Neural progenitor cell (in vitro differentiated cells): ENCODE measurements around the gene TTLL5. TPM values are rescaled to one million over a fixed set of nuclear protein-coding genes. Genes with fewer than 3 reads are reported as not detected.
A peak's percentile ranks its signal among the peaks of the same experiment; 100 is the strongest.
"Not testable (repeated sequence)": the region's sequence is repeated elsewhere in the genome, so short reads cannot be mapped to it uniquely, and the experiment has no call there.

Experiments
- DNase-seq: peaks from one replicate; pipeline ENCODE4 v3.0.0-alpha.2; 2016; ENCODE audit warnings: low spot score
- H2AFZ ChIP-seq: fragments of 200-600 bp; sonication (generic); replicated peaks from 2 replicates; pipeline ENCODE4 v1.6.1; 2016; ENCODE audit warnings: antibody characterized with exemption
- H3F3A ChIP-seq: fragments of 200-600 bp; sonication (generic); 2 replicates; pipeline ENCODE4 v1.6.1; 2016; ENCODE audit warnings: antibody characterized with exemption, low read depth
- H3K27ac ChIP-seq: fragments of 200-600 bp; sonication (generic); 2 replicates; pipeline ENCODE4 v1.5.1; 2016; ENCODE audit warnings: mild to moderate bottlenecking
- H3K27me3 ChIP-seq: fragments of 200-600 bp; sonication (generic); 2 replicates; pipeline ENCODE4 v1.6.1; 2016; ENCODE audit warnings: mild to moderate bottlenecking, moderate library complexity
- H3K36me3 ChIP-seq: fragments of 200-600 bp; sonication (generic); 2 replicates; pipeline ENCODE4 v1.5.1; 2016
- H3K4me1 ChIP-seq: fragments of 200-600 bp; sonication (generic); 2 replicates; pipeline ENCODE4 v1.6.1; 2016; ENCODE audit warnings: mixed run types
- H3K4me2 ChIP-seq: fragments of 200-600 bp; sonication (generic); 2 replicates; pipeline ENCODE4 v1.6.1; 2016
- H3K4me3 ChIP-seq: fragments of 200-600 bp; sonication (generic); 2 replicates; pipeline ENCODE4 v1.5.1; 2016
- H3K79me2 ChIP-seq: fragments of 200-600 bp; sonication (generic); 2 replicates; pipeline ENCODE4 v1.6.1; 2016; ENCODE audit warnings: low read depth
- H3K9ac ChIP-seq: fragments of 200-600 bp; sonication (generic); 2 replicates; pipeline ENCODE4 v1.6.1; 2016
- H3K9me3 ChIP-seq: fragments of 200-600 bp; sonication (generic); 2 replicates; pipeline ENCODE4 v1.5.1; 2016; ENCODE audit warnings: low read depth
- H4K20me1 ChIP-seq: fragments of 200-600 bp; sonication (generic); 2 replicates; pipeline ENCODE4 v1.6.1; 2016; ENCODE audit warnings: low read depth
- H3K27ac Mint-ChIP-seq: 3 replicates; pipeline ENCODE4 v1.8.0; 2021; ENCODE audit warnings: mixed read lengths
- H3K27me3 Mint-ChIP-seq: 2 replicates; pipeline ENCODE4 v1.8.0; 2022; ENCODE audit warnings: low read depth, mild to moderate bottlenecking, inconsistent platforms, moderate library complexity, mixed read lengths; ENCODE audit not compliant: insufficient read depth
- H3K36me3 Mint-ChIP-seq: 3 replicates; pipeline ENCODE4 v1.8.0; 2021; ENCODE audit warnings: mixed read lengths
- H3K4me1 Mint-ChIP-seq: 3 replicates; pipeline ENCODE4 v1.8.0; 2021; ENCODE audit warnings: mixed read lengths
- H3K4me3 Mint-ChIP-seq: 3 replicates; pipeline ENCODE4 v1.8.0; 2021; ENCODE audit warnings: mild to moderate bottlenecking, moderate library complexity, mixed read lengths
- H3K9me3 Mint-ChIP-seq: 3 replicates; pipeline ENCODE4 v1.8.0; 2020; ENCODE audit warnings: mixed read lengths
- EZH2 ChIP-seq: fragments of 200-600 bp; sonication (generic); IDR thresholded peaks from 2 replicates; pipeline ENCODE4 v1.6.1; 2017; ENCODE audit warnings: antibody characterized with exemption, mild to moderate bottlenecking, moderate library complexity
- EZH2phosphoT487 ChIP-seq: fragments of 200-600 bp; sonication (generic); IDR thresholded peaks from 2 replicates; pipeline ENCODE4 v1.6.1; 2017; ENCODE audit warnings: antibody characterized with exemption
- total RNA-seq: library from RNA; depleted of rRNA; stranded (reverse); fragments of >200 nt; gene quantifications from 2 replicates; pipeline ENCODE4 v1.2.3, GENCODE V29; 2015; ENCODE audit warnings: low replicate concordance
- TF ChIP-seq, protein P1 (sequence below): fragments of 200-600 bp; sonication (generic); IDR thresholded peaks from 2 replicates; pipeline ENCODE4 v1.5.1; 2017; ENCODE audit warnings: antibody characterized with exemption, mild to moderate bottlenecking

Gene TTLL5
- total RNA-seq, 1 donor from 2014 or later: 61.4 TPM

DNA sequence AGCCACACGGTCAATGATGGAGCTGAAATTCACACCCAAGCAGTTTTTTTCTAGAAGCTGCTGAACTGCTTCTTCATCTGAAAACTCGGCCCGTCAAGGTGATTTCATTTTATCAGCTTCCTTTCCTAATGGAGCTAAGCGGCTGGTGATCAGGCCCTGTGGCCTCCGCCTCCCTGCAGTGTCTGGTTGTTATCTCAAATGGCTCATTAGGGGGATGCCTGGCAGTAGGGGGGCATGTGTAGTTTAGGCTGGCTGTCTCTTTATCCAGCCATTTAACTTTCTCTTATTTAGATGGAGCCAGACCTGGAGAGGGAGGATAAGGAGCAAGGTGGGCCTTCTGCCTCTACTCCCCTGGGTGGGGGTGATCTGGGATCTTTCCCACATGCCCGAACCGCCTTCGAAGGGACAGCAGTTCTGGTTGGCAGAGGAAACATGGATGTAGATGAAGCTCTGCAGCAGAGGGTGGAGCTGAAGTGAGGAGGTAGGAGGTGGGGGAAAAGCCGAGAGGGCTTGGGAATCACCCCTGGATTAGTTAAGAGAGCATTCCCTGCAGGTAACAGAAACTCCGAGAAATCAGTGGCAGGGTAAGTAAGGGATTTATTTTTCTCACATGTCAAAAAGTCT, 256.4 kb downstream of the TTLL5 start:
- peak overlapping the region; percentile 40 for H3K4me2 ChIP-seq
- no peak for TF ChIP-seq EZH2phosphoT487
- TF ChIP-seq, protein P1, sequence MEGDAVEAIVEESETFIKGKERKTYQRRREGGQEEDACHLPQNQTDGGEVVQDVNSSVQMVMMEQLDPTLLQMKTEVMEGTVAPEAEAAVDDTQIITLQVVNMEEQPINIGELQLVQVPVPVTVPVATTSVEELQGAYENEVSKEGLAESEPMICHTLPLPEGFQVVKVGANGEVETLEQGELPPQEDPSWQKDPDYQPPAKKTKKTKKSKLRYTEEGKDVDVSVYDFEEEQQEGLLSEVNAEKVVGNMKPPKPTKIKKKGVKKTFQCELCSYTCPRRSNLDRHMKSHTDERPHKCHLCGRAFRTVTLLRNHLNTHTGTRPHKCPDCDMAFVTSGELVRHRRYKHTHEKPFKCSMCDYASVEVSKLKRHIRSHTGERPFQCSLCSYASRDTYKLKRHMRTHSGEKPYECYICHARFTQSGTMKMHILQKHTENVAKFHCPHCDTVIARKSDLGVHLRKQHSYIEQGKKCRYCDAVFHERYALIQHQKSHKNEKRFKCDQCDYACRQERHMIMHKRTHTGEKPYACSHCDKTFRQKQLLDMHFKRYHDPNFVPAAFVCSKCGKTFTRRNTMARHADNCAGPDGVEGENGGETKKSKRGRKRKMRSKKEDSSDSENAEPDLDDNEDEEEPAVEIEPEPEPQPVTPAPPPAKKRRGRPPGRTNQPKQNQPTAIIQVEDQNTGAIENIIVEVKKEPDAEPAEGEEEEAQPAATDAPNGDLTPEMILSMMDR: no peak
- TF ChIP-seq EZH2: no peak
- H3K4me1 ChIP-seq: peaks cover 14% of the 10 kb centered on the region
- H3K27ac ChIP-seq: peak overlapping the region; percentile 0
- H4K20me1 ChIP-seq: no peaks in the 10 kb centered on the region
- H3K4me3 Mint-ChIP-seq: no peak overlapping the region
- DNase-seq: peak; percentile 47
- peaks cover 2% of the 10 kb centered on the region for H3K27me3 Mint-ChIP-seq
- H3F3A ChIP-seq: peaks cover 10% of the 10 kb centered on the region
- no peaks in the 10 kb centered on the region for H3K27me3 ChIP-seq
- no peaks in the 10 kb centered on the region for H3K79me2 ChIP-seq
- no peak overlapping the region for H3K9ac ChIP-seq
- peaks cover 11% of the 10 kb centered on the region for H3K9me3 Mint-ChIP-seq
- H3K36me3 ChIP-seq: no peaks in the 10 kb centered on the region
- peaks cover 11% of the 10 kb centered on the region for H3K4me1 Mint-ChIP-seq
- H3K36me3 Mint-ChIP-seq: peaks cover 17% of the 10 kb centered on the region
- H2AFZ ChIP-seq: no peak overlapping the region
- H3K27ac Mint-ChIP-seq: no peak overlapping the region
- no peaks in the 10 kb centered on the region for H3K9me3 ChIP-seq
- H3K4me3 ChIP-seq: no peak overlapping the region

DNA sequence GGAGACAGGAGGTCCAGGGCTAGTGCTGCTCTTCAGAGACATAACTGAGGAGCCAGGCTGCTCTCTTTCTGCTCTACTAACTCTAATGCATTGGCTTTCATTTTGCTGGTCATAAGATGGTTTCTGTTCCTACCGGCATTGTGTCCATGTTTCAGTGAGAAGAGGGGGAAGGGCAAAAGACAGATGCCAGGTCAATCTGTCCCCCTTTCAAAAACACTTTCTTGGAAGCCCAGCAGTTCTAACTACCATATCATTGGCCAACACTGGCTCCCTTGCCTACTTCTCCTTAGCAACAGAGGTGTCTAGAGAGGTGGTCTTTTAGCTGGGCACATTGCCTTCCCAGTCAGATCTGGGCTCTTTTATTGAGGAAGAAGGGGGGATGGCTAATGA, 256.9 kb downstream of the TTLL5 start:
- no peaks in the 10 kb centered on the region for H4K20me1 ChIP-seq
- H3K9me3 ChIP-seq: no peaks in the 10 kb centered on the region
- TF ChIP-seq EZH2 (no peak), EZH2phosphoT487 (no peak)
- TF ChIP-seq, protein P1: no peak
- Mint-ChIP-seq H3K36me3 (peaks cover 17% of the 10 kb centered on the region), H3K4me3 (no peak overlapping the region), H3K27ac (no peak overlapping the region), H3K4me1 (peaks cover 11% of the 10 kb centered on the region), H3K27me3 (peaks cover 2% of the 10 kb centered on the region), H3K9me3 (peaks cover 14% of the 10 kb centered on the region)
- H3K36me3 ChIP-seq: no peaks in the 10 kb centered on the region
- no peak for DNase-seq
- H3K4me3 ChIP-seq: no peak overlapping the region
- no peak overlapping the region for H3K9ac ChIP-seq
- H2AFZ ChIP-seq: no peak overlapping the region
- peaks cover 10% of the 10 kb centered on the region for H3F3A ChIP-seq
- peaks cover 14% of the 10 kb centered on the region for H3K4me1 ChIP-seq
- peak overlapping the region; percentile 0 for H3K27ac ChIP-seq
- no peaks in the 10 kb centered on the region for H3K79me2 ChIP-seq
- H3K4me2 ChIP-seq: peak overlapping the region; percentile 40
- no peaks in the 10 kb centered on the region for H3K27me3 ChIP-seq

DNA sequence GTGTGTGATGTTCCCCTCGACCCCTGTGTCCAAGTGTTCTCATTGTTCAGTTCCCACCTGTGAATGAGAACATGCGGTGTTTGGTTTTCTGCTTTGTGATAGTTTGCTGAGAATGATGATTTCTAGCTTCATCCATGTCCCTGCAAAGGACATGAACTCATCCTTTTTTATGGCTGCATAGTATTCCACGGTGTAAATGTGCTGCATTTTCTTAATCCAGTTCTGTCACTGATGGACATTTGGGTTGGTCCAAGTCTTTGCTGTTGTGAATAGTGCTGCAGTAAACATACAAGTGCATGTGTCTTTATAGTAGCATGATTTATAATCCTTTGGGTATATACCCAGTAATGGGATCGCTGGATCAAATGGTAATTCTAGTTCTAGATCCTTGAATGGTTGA, 259.4 kb downstream of the TTLL5 start:
- Mint-ChIP-seq H3K9me3 (peaks cover 20% of the 10 kb centered on the region), H3K36me3 (peaks cover 23% of the 10 kb centered on the region), H3K4me1 (peaks cover 15% of the 10 kb centered on the region)
- peaks cover 14% of the 10 kb centered on the region for H3K4me1 ChIP-seq
- not testable (repeated sequence) for H3K79me2 ChIP-seq, H3K4me2 ChIP-seq, H2AFZ ChIP-seq, H3K9ac ChIP-seq, DNase-seq, H3K27me3 ChIP-seq, H3K36me3 ChIP-seq, H3K4me3 ChIP-seq, H3K27ac Mint-ChIP-seq, H4K20me1 ChIP-seq, H3F3A ChIP-seq, H3K9me3 ChIP-seq, H3K27ac ChIP-seq, H3K4me3 Mint-ChIP-seq, H3K27me3 Mint-ChIP-seq

DNA sequence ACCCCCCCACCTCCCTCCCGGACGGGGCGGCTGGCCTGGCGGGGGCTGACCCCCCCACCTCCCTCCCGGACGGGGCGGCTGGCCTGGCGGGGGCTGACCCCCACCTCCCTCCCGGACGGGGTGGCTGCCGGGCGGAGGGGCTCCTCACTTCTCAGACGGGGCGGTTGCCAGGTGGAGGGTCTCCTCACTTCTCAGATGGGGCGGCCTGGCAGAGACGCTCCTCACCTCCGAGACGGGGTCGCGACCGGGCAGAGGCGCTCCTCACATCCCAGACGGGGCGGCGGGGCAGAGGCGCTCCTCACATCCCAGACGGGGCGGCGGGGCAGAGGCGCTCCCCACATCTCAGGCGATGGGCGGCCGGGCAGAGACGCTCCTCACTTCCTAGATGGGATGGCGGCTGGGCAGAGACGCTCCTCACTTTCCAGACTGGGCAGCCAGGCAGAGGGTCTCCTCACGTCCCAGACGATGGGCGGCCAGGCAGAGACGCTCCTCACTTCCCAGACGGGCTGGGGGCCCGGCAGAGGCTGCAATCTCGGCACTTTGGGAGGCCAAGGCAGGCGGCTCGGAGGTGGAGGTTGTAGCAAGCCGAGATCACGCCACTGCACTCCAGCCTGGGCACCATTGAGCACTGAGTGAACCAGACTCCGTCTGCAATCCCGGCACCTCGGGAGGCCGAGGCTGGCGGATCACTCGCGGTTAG, 264.2 kb downstream of the TTLL5 start:
- not testable (repeated sequence) for H3K4me3 ChIP-seq, H3K9ac ChIP-seq, H3K27me3 ChIP-seq, H3K79me2 ChIP-seq, H3K36me3 ChIP-seq, DNase-seq, H3K27me3 Mint-ChIP-seq, H3K4me3 Mint-ChIP-seq, H2AFZ ChIP-seq, H3K4me2 ChIP-seq, H3K27ac Mint-ChIP-seq, H3K9me3 ChIP-seq, H3F3A ChIP-seq, H4K20me1 ChIP-seq, H3K4me1 ChIP-seq, H3K27ac ChIP-seq
- Mint-ChIP-seq H3K9me3 (peaks cover 23% of the 10 kb centered on the region), H3K4me1 (peaks cover 18% of the 10 kb centered on the region), H3K36me3 (peaks cover 25% of the 10 kb centered on the region)
